HCT116 (cell line): Measurements from ENCODE around the gene COL23A1. TPM values are rescaled to one million over a fixed set of nuclear protein-coding genes. Genes with fewer than 3 reads are reported as not detected.

Experiments
- ATAC-seq: fragments of 200-7000 bp; cut with Tn5 transposase; 2 replicates; pipeline ENCODE4 v1.9.1; 2020; ENCODE audit warnings: mild to moderate bottlenecking, moderate library complexity
- BruUV-seq: library from RNA; stranded (reverse); fragments of 400-500 nt; replicated peaks from 2 replicates; lab custom pipeline; 2021; lab: Mats Ljungman, UMichigan
- CTCF ChIA-PET: fragments of 300-600 bp; sonication (Branson Sonifier 250); formaldehyde crosslinking; loops from one replicate; lab custom pipeline; 2021; ENCODE audit warnings: antibody characterized with exemption; lab: Charles Lee
- POLR2A ChIA-PET: fragments of 300-600, 350-600 bp; sonication (Branson Sonifier 250); formaldehyde crosslinking; loops from one replicate; lab custom pipeline; 2021; ENCODE audit warnings: antibody characterized with exemption; lab: Charles Lee
- RAD21 ChIA-PET, 2 experiments: fragments of 300-600 bp; sonication (Branson Sonifier 250); formaldehyde crosslinking; loops; one replicate each; lab custom pipeline; 2023; ENCODE audit warnings: low total read pairs in 2 of 2; ENCODE audit not compliant: uncharacterized antibody in 2 of 2, unreplicated experiment in 2 of 2, low non-redundant PET in 1 of 2; lab: Charles Lee
- DNase-seq: peaks from one replicate; pipeline ENCODE4 v3.0.0-alpha.2; 2010; ENCODE audit warnings: low read depth, low spot score
- H2AFZ ChIP-seq: fragments of 200-600 bp; shearing (Covaris generic), sonication (generic); 2 replicates; pipeline ENCODE4 v1.6.1; 2017; ENCODE audit warnings: low read depth, mixed run types, mixed read lengths, antibody characterized with exemption, low read length; ENCODE audit not compliant: poor library complexity, severe bottlenecking
- H3K27ac ChIP-seq: 2 replicates; pipeline ENCODE4 v1.5.1; 2012; ENCODE audit warnings: low read depth, low read length
- H3K27me3 ChIP-seq: fragments of 200-600 bp; sonication (generic); 2 replicates; pipeline ENCODE4 v1.6.1; 2016; ENCODE audit warnings: mixed run types, low read length, mixed read lengths; ENCODE audit not compliant: insufficient read depth
- H3K36me3 ChIP-seq, 2 experiments: fragments of 200-500 bp in 1 of 2; fragments of 200-600 bp in 1 of 2; sonication (Bioruptor generic) in 1 of 2; sonication (generic) in 1 of 2; 2 replicates each; pipeline versions ENCODE4 v1.5.1 to v1.6.1; 2014 to 2016; ENCODE audit warnings: low read length in 2 of 2, inconsistent platforms in 1 of 2, mixed read lengths in 1 of 2, mixed run types in 1 of 2; ENCODE audit not compliant: insufficient read depth in 2 of 2, control insufficient read depth in 1 of 2
- H3K4me1 ChIP-seq, 2 experiments: fragments of 200-600 bp in 1 of 2; sonication (generic) in 1 of 2; 2 replicates each; pipeline versions ENCODE4 v1.5.1 to v1.6.1; 2012 to 2017; ENCODE audit warnings: low read length in 2 of 2, inconsistent platforms in 1 of 2, mild to moderate bottlenecking in 1 of 2, mixed read lengths in 1 of 2, mixed run types in 1 of 2, moderate library complexity in 1 of 2; ENCODE audit not compliant: insufficient read depth in 2 of 2, control insufficient read depth in 1 of 2
- H3K4me2 ChIP-seq: fragments of 200-600 bp; sonication (generic); 2 replicates; pipeline ENCODE4 v1.6.1; 2017; ENCODE audit warnings: mixed run types, low read length, mixed read lengths
- H3K4me3 ChIP-seq, 2 experiments: fragments of 200-600 bp in 1 of 2; sonication (generic) in 1 of 2; replicated peaks in 1 of 2; 2 replicates each; pipeline ENCODE4 v1.5.1; 2011 to 2016; ENCODE audit warnings: low read length in 2 of 2, control low read depth in 1 of 2, low read depth in 1 of 2, mild to moderate bottlenecking in 1 of 2, mixed read lengths in 1 of 2, mixed run types in 1 of 2
- H3K79me2 ChIP-seq: fragments of 200-600 bp; sonication (generic); 2 replicates; pipeline ENCODE4 v1.6.1; 2017; ENCODE audit warnings: mild to moderate bottlenecking, mixed run types, low read length, moderate library complexity, mixed read lengths; ENCODE audit not compliant: insufficient read depth
- H3K9ac ChIP-seq: fragments of 200-600 bp; sonication (generic); 2 replicates; pipeline ENCODE4 v1.6.1; 2016; ENCODE audit warnings: low read length, mixed read lengths
- H3K9me2 ChIP-seq: fragments of 200-600 bp; sonication (generic), shearing (Covaris generic); 2 replicates; pipeline ENCODE4 v1.6.1; 2017; ENCODE audit warnings: mixed run types, mild to moderate bottlenecking, moderate library complexity; ENCODE audit not compliant: insufficient read depth
- H3K9me3 ChIP-seq, 2 experiments: fragments of 200-500 bp in 1 of 2; fragments of 200-600 bp in 1 of 2; sonication (Bioruptor generic) in 1 of 2; sonication (generic) in 1 of 2; 2 replicates each; pipeline ENCODE4 v1.6.1; 2014 to 2017; ENCODE audit warnings: low read length in 2 of 2, mixed read lengths in 2 of 2, inconsistent platforms in 1 of 2, low read depth in 1 of 2, mild to moderate bottlenecking in 1 of 2, mixed run types in 1 of 2, moderate library complexity in 1 of 2; ENCODE audit not compliant: control insufficient read depth in 1 of 2, insufficient read depth in 1 of 2
- H4K20me1 ChIP-seq: fragments of 200-600 bp; sonication (generic), shearing (Covaris generic); 2 replicates; pipeline ENCODE4 v1.6.1; 2017; ENCODE audit warnings: mixed run types, mild to moderate bottlenecking, moderate library complexity; ENCODE audit not compliant: insufficient read depth
- CBX3 ChIP-seq: IDR thresholded peaks from 2 replicates; pipeline ENCODE4 v1.6.1; 2012; ENCODE audit warnings: low read depth
- CEBPB ChIP-seq: IDR thresholded peaks from 2 replicates; pipeline ENCODE4 v1.6.1; 2012; ENCODE audit warnings: low read depth
- ELF1 ChIP-seq: IDR thresholded peaks from 2 replicates; pipeline ENCODE4 v1.6.1; 2012; ENCODE audit warnings: low read depth, borderline replicate concordance
- EZH2 ChIP-seq: fragments of 200-600 bp; sonication (generic); IDR thresholded peaks from 2 replicates; pipeline ENCODE4 v1.6.1; 2017; ENCODE audit warnings: antibody characterized with exemption, mixed run types
- EZH2phosphoT487 ChIP-seq: fragments of 200-600 bp; IDR thresholded peaks from 2 replicates; pipeline ENCODE4 v1.6.1; 2018; ENCODE audit warnings: antibody characterized with exemption, borderline replicate concordance
- FOSL1 ChIP-seq: IDR thresholded peaks from 2 replicates; pipeline ENCODE4 v1.6.1; 2012; ENCODE audit warnings: low read depth
- JUND ChIP-seq: IDR thresholded peaks from 2 replicates; pipeline ENCODE4 v1.6.1; 2012
- POLR2AphosphoS5 ChIP-seq: IDR thresholded peaks from 2 replicates; pipeline ENCODE4 v1.6.1; 2011; ENCODE audit warnings: mild to moderate bottlenecking, low read depth, low read length, moderate library complexity
- RAD21 ChIP-seq: IDR thresholded peaks from 2 replicates; pipeline ENCODE4 v1.6.1; 2012; ENCODE audit warnings: low read depth, mild to moderate bottlenecking
- SIN3A ChIP-seq: IDR thresholded peaks from 2 replicates; pipeline ENCODE4 v1.6.1; 2012; ENCODE audit warnings: low read depth
- SRF ChIP-seq: IDR thresholded peaks from 2 replicates; pipeline ENCODE4 v1.6.1; 2012; ENCODE audit warnings: low read depth
- TCF7L2 ChIP-seq: IDR thresholded peaks from 2 replicates; pipeline ENCODE4 v1.7.0; 2011; ENCODE audit warnings: borderline replicate concordance, inconsistent platforms; ENCODE audit not compliant: insufficient read depth, insufficient read length; ENCODE audit errors: extremely low read depth
- ZFX ChIP-seq: fragments of 450-650 bp; IDR thresholded peaks from 2 replicates; pipeline ENCODE4 v1.6.1; 2017
- ZNF274 ChIP-seq: fragments of 200-500 bp; sonication (Bioruptor generic); IDR thresholded peaks from 2 replicates; pipeline ENCODE4 v1.6.1; 2014; ENCODE audit warnings: mild to moderate bottlenecking, low read depth, low read length, inconsistent platforms
- intact Hi-C: fragments of 100-400 bp; cut with micrococcal nuclease; formaldehyde crosslinking; loops from 2 replicates; pipeline ENCODE4 v1.10.0; 2022
- total RNA-seq: library from RNA; stranded (reverse); gene quantifications from one replicate; pipeline ENCODE4 v1.2.1, GENCODE V29; 2021; ENCODE audit not compliant: unreplicated experiment
- TF ChIP-seq, protein P1 (sequence below): IDR thresholded peaks from 2 replicates; pipeline ENCODE4 v1.6.1; 2012
- TF ChIP-seq, protein P2 (sequence below): IDR thresholded peaks from 2 replicates; pipeline ENCODE4 v1.6.1; 2012
- TF ChIP-seq, protein P3 (sequence below): IDR thresholded peaks from 2 replicates; pipeline ENCODE4 v1.6.1; 2012; ENCODE audit warnings: low read depth

Gene COL23A1
- total RNA-seq, 1 experiment from 2014 or later = not detected

DNA sequence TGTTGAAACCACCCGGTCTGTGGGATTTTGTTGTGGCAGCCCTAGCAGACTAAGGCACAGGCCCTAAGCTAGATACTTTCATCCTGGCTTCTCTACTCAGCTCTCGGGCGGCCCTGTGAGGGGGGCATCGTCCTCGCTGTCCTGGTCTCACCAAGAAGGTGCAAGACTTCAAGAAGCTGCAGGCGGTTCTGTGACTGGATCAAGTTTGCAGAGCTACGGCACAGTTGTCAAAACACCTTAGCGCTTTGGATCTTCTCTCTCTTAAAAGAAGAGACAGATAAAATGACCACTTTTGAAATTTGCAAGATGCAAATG, 238.2 kb downstream of the COL23A1 start:
- Histone ChIP-seq H3K27me3 (peaks cover 4% of the 10 kb centered on the region; the same call in 1 of the 2 replicates), H4K20me1 (no peaks in the 10 kb centered on the region), H2AFZ (no peak overlapping the region), H3K9me2 (no peaks in the 10 kb centered on the region), H3K4me2 (no peak overlapping the region), H3K79me2 (no peaks in the 10 kb centered on the region), H3K9ac (no peak overlapping the region), H3K4me3 (no peak overlapping the region), H3K27ac (no peak overlapping the region), H3K9me3 (no peaks in the 10 kb centered on the region), H3K36me3 (no peaks in the 10 kb centered on the region), H3K4me1 (no peaks in the 10 kb centered on the region)
- ChIA-PET POLR2A (no interaction called here), CTCF (no interaction called here), RAD21 (no interaction called here)
- DNase-seq = no peak
- ATAC-seq = no peak
- BruUV-seq = no TSS peak
- TF ChIP-seq CEBPB = no peak
- TF ChIP-seq EZH2phosphoT487 = no peak
- TF ChIP-seq POLR2AphosphoS5 = no peak
- TF ChIP-seq FOSL1 = no peak
- TF ChIP-seq, protein P1, sequence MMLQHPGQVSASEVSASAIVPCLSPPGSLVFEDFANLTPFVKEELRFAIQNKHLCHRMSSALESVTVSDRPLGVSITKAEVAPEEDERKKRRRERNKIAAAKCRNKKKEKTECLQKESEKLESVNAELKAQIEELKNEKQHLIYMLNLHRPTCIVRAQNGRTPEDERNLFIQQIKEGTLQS = no peak
- TF ChIP-seq, protein P2, sequence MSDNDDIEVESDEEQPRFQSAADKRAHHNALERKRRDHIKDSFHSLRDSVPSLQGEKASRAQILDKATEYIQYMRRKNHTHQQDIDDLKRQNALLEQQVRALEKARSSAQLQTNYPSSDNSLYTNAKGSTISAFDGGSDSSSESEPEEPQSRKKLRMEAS = no peak
- TF ChIP-seq TCF7L2 = no peak
- no peak for TF ChIP-seq EZH2
- intact Hi-C loops = no loop called here

DNA sequence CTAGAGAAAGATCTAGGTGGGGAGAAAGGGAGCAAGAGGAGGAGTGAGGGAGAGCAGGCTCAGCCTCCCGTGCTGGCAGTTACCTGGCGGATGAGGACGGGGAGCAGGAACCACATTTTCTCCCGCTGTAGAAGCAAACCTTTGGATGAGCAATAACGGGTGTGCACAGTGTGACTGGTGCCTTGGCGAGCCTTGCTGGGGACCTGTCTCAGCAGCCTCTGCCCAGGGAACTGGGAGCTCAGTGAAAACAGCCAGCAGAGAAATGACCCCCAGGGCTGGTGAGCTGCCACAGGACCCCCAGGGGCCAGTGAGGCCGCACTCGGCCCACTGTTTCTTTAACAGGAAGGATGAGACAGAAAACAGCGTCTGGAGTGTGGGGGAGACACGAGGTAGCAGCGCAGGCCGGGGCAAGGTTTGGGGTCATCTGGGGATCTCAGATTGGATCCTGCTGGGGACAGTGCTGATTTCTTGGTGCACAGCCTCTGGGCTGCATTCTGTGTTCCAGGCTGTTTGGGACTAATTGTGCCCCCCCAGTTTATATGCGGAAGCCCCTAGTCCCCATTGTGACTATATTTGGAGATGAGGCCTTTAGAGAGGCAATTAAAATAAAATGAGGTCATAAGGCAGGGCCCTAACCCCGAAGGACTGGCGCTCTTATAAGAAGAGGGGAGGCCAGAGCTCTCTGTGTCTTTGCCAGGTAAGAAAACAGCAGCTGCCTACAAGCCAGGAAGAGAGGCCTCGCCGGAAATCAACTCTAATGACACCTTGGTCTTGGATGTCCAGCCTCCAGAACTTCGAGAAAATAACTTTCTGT, 238.8 kb downstream of the COL23A1 start:
- intact Hi-C loops = no loop called here
- Histone ChIP-seq H2AFZ (no peak overlapping the region), H4K20me1 (no peaks in the 10 kb centered on the region), H3K36me3 (no peaks in the 10 kb centered on the region), H3K4me3 (no peak overlapping the region), H3K4me2 (no peak overlapping the region), H3K27ac (no peak overlapping the region), H3K79me2 (no peaks in the 10 kb centered on the region), H3K9me2 (no peaks in the 10 kb centered on the region), H3K27me3 (no peaks in the 10 kb centered on the region), H3K4me1 (no peaks in the 10 kb centered on the region), H3K9me3 (no peaks in the 10 kb centered on the region), H3K9ac (no peak overlapping the region)
- POLR2A ChIA-PET = no interaction called here
- RAD21 ChIA-PET = no interaction called here
- CTCF ChIA-PET = no interaction called here
- BruUV-seq = no TSS peak
- no peak for ATAC-seq
- no peak for DNase-seq
- TF ChIP-seq ELF1 = no peak
- no peak for TF ChIP-seq ZFX
- TF ChIP-seq FOSL1 = no peak
- TF ChIP-seq, protein P3, sequence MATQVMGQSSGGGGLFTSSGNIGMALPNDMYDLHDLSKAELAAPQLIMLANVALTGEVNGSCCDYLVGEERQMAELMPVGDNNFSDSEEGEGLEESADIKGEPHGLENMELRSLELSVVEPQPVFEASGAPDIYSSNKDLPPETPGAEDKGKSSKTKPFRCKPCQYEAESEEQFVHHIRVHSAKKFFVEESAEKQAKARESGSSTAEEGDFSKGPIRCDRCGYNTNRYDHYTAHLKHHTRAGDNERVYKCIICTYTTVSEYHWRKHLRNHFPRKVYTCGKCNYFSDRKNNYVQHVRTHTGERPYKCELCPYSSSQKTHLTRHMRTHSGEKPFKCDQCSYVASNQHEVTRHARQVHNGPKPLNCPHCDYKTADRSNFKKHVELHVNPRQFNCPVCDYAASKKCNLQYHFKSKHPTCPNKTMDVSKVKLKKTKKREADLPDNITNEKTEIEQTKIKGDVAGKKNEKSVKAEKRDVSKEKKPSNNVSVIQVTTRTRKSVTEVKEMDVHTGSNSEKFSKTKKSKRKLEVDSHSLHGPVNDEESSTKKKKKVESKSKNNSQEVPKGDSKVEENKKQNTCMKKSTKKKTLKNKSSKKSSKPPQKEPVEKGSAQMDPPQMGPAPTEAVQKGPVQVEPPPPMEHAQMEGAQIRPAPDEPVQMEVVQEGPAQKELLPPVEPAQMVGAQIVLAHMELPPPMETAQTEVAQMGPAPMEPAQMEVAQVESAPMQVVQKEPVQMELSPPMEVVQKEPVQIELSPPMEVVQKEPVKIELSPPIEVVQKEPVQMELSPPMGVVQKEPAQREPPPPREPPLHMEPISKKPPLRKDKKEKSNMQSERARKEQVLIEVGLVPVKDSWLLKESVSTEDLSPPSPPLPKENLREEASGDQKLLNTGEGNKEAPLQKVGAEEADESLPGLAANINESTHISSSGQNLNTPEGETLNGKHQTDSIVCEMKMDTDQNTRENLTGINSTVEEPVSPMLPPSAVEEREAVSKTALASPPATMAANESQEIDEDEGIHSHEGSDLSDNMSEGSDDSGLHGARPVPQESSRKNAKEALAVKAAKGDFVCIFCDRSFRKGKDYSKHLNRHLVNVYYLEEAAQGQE = no peak
- TF ChIP-seq RAD21 = no peak
- no peak for TF ChIP-seq SIN3A
- TF ChIP-seq, protein P1 = no peak
- no peak for TF ChIP-seq CBX3
- TF ChIP-seq ZNF274 = no peak
- TF ChIP-seq SRF = no peak
- no peak for TF ChIP-seq JUND
